GM21390 (cell line): Measurements from ENCODE around the gene CPT2.
A peak's percentile ranks its signal among the peaks of the same experiment; 100 is the strongest.
"Not testable (repeated sequence)": the region's sequence is repeated elsewhere in the genome, so short reads cannot be mapped to it uniquely, and the experiment has no call there.

ENCODE experiments used
- ATAC-seq: cut with Tn5 transposase; IDR thresholded peaks from one replicate; pipeline ENCODE4 v1.9.1; 2021; ENCODE audit not compliant: unreplicated experiment

CPT2 gene

GRCh38 chr1:53182111-53182593 lies 14.5 kb upstream of the CPT2 start:
- peak; percentile 61 for ATAC-seq

GRCh38 chr1:53182716-53183094 lies 13.9 kb upstream of the CPT2 start:
- no peak for ATAC-seq

- no peak for ATAC-seq
These were observed 13.3 kb upstream of the CPT2 start for GRCh38 chr1:53183095-53183990.

GRCh38 chr1:53185955-53186297 lies 10.7 kb upstream of the CPT2 start:
- not testable (repeated sequence) for ATAC-seq

GRCh38 chr1:53186533-53186932 lies 10.1 kb upstream of the CPT2 start:
- ATAC-seq, result no peak

- ATAC-seq, result no peak
These were observed 9.2 kb upstream of the CPT2 start for GRCh38 chr1:53187401-53187800.

GRCh38 chr1:53188099-53188498 lies 8.5 kb upstream of the CPT2 start:
- no peak for ATAC-seq

GRCh38 chr1:53189061-53189460 lies 7.6 kb upstream of the CPT2 start:
- no peak for ATAC-seq

- ATAC-seq, result no peak
These were observed 6.4 kb upstream of the CPT2 start for GRCh38 chr1:53190210-53190611.

- no peak for ATAC-seq
These were observed 1.2 kb upstream of the CPT2 start for GRCh38 chr1:53195246-53196016.

- peak; percentile 9 for ATAC-seq
These were observed 573 bp upstream of the CPT2 start for GRCh38 chr1:53196017-53196484.

GRCh38 chr1:53197291-53198200 lies 922 bp downstream of the CPT2 start:
- ATAC-seq, result no peak

GRCh38 chr1:53198241-53198651 lies 1.6 kb downstream of the CPT2 start:
- ATAC-seq, result no peak

GRCh38 chr1:53203466-53203865 lies 6.8 kb downstream of the CPT2 start:
- ATAC-seq, result no peak

GRCh38 chr1:53205496-53205895 lies 8.9 kb downstream of the CPT2 start:
- ATAC-seq, result not testable (repeated sequence)

GRCh38 chr1:53206083-53206685 lies 9.6 kb downstream of the CPT2 start:
- ATAC-seq, result not testable (repeated sequence)

GRCh38 chr1:53206735-53207379 lies 10.2 kb downstream of the CPT2 start:
- no peak for ATAC-seq

GRCh38 chr1:53207726-53208125 lies 11.1 kb downstream of the CPT2 start:
- ATAC-seq, result no peak

GRCh38 chr1:53210352-53210751 lies 13.7 kb downstream of the CPT2 start:
- no peak for ATAC-seq

- no peak for ATAC-seq
These were observed 14.3 kb downstream of the CPT2 start for GRCh38 chr1:53210954-53211353.
